GM18502 (cell line): Measurements from ENCODE around the gene WWC1.
A peak's percentile ranks its signal among the peaks of the same experiment; 100 is the strongest.

Experiments used
- ATAC-seq: cut with Tn5 transposase; IDR thresholded peaks from one replicate; pipeline ENCODE4 v1.9.1; 2021; ENCODE audit warnings: mild to moderate bottlenecking; ENCODE audit not compliant: unreplicated experiment, poor library complexity

Gene WWC1

DNA sequence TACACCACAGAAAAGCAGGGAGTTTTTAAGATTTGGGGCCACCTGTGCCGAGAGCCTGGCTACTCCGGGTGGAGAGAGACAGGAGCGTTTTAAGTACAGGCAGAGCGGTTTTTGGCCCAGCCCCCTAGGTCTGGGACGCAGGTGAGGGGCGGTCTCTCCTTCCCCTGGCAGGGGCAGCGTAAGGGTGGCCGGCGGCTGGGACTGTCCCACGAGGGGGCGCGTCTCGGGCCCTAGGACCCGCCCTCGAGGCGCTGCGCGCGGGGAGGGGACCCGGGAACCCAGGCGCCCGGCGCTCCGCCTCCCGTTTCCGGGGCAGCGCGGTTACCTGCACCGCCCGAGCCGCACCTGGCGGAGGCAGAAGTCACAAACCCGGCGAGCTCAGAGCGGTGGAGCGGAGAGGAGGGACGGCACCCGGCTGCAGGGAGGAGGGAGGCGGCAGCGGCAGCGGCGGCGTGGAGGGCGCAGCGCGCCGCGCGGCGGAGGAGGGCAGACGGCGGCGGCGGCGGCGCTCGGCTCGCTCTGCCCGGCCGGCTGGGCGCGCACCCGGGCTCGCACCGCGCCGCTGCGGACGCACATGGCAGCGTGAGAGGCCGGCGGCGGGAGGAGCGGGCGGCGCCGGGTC, at the start of gene WWC1:
Gene WWC1, plus strand, starts transcription at position 304 of the 622 bp plus-strand sequence. CDS start 508 bp downstream, outside the sequence.
- peak; percentile 80 for ATAC-seq

DNA sequence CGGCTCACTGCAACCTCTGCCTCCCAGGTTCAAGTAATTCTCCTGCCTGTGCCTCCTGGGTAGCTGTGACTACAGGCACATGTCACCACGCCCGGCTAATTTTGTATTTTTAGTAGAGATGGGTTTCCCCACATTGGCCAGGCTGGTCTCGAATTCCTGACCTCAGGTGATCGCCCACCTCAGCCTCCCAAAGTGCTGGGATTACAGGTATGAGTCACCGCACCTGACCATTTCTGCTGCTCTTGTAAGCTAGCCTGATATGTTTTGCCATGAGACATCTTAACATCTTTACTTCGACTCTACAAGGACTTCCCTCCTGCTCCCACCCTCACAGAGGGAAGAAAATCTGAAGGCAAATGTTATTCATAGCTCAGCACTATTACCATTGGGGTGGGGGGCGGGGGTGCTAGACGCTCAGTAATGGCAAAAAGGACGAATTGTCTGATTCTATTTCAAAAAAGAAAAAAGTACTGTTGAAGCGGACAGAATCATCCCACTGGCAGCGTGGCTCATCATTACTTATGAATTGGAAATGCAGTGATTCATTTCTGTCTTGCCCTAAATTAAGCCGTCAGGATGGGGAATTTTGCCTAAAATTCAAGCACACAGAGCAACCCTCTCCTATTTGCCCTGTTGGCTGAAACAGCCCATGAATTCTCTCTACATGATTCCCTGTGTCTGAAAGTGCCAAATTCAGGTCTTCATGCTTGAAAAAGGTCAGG, 46.4 kb upstream of the WWC1 start:
- ATAC-seq = no peak

DNA sequence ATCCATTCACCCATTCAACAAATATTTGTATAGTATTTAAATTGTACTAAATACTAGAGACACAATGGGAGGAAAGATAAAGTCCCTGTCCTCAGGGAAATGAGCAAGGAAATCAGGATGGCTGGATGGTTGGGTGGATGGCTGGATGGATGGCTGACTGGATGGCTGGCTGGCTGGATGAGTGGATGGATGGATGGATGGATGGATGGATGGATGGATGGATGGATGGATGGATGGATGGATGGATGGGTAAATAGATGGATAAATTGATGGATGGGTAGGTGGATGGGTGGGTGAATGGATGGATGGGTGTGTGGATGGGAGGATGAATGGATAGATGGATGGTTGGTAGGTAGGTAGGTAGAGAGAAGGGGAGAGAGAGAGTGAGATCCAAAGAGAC, 41.5 kb upstream of the WWC1 start:
- ATAC-seq = no peak

DNA sequence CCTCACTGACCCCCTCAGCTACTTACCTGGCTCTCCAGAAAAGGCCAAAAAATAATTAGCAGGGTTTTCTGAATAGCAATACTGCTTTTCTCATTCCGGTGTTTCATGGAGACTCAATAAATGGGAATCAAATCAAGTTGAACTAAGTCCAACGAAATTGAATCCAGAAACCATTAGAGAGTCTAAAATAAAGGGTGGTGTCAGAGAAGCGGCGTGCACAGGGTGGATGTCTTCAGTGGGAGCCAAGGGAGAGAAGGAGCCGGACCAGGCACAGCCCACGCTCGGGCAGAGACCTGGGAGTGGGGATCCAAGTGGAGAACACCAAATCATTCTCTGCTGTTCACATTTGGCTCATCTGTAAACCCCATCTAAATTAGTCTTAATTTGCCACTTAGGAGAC, 40.2 kb upstream of the WWC1 start:
- no peak for ATAC-seq

DNA sequence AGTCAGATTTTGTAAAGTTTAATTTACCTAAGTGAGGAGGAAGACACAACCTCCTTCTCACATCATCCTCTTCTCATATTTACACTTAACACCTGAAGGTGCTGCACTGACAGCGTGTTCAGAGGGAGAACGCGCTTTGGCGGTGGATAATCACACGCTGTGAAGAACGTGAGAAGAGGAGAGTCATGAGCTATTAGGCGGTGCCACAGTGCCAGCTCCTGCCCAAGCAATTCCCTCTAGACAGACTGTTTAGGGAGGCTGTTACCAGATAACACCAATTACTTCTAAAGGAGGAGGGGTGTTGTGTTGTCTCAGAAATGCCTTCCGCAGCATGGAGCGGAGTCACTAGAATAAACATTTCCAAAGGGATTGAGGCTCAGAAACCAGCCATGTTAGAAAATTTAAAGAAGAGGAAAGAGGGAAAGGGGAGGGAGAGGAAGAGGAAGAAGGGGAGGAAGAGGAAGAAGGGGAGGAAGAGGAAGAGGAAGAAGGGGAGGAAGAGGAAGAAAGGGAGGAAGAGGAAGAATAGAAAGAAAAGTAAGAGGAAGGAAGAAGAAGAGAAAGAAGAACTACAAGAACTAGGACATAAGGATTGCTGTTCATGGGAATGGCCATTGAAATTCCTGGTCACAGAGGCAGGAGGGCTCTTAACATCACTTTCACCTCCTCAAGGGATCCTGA, 37.3 kb upstream of the WWC1 start:
- ATAC-seq = no peak

DNA sequence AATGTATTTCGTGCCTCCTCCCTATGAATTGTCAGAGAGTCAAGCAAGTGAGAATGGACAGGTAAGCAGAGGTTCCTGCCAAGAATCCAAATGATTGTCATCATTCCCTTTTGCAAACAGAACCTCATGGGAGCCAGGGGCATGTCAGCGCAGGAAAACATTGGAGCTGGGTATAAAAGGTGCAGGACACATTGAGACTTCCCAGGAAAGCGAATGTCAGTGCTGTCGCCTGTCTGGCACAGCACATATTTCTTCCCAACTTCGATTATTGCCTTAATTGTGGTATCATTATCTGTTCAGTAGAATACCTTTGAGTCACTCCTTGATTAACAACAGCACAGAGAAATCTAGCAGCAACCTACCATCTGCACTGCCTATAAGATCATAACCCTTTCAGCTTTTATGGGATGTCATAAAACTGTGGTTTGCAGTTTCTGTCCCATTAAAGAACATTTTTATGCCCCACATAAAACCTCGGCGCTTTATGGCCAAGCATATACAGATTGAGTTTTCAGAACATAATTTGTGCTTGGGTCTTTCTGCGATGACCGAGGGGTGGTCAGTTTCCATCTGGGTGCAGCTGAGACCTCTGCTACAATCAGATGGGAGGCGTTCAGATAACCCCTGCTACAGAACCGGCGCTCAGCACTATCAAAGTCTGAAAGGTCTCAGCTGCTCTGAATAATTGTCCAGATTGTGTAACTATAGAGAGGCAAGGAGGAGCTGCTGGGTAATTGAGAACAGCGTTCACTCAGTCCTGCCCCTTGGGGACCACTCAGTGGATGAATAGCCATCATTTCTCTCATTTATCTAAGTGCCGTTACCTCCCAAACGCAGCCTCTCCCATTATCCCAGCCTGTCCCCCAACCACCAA, 30.9 kb upstream of the WWC1 start:
- ATAC-seq = no peak

DNA sequence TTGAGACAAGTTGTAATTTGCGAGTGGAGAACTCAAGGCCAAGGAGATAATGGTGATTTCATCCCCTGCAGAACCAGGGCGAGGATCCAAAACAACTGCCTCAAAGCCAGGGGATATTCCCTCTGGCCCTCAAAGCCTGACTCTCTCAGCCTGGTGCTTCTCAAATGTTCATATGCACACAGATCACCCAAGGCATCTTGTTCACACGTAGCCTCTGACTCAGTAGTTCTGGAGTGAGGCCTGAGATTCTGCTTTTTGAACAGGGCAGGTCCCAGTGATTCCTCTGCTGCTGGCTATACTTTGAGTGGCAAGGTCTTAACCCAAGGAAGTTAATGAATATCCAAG, 30.2 kb upstream of the WWC1 start:
- no peak for ATAC-seq

DNA sequence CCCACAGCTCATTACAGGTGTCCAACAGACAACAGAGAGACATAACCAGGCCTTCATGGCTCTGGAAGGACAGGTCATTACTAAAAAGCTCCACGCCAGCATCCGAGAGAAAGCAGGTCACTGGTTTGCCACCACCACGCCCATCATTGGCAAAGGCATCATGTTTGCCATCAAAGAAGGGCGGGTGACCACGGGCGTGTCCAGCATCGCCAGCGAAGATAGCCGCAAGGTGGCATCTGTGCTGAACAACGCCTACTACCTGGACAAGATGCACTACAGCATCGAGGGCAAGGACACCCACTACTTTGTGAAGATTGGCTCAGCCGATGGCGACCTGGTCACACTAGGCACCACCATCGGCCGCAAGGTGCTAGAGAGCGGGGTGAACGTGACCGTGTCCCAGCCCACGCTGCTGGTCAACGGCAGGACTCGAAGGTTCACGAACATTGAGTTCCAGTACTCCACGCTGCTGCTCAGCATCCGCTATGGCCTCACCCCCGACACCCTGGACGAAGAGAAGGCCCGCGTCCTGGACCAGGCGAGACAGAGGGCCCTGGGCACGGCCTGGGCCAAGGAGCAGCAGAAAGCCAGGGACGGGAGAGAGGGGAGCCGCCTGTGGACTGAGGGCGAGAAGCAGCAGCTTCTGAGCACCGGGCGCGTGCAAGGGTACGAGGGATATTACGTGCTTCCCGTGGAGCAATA, 29.3 kb upstream of the WWC1 start:
- ATAC-seq = no peak

DNA sequence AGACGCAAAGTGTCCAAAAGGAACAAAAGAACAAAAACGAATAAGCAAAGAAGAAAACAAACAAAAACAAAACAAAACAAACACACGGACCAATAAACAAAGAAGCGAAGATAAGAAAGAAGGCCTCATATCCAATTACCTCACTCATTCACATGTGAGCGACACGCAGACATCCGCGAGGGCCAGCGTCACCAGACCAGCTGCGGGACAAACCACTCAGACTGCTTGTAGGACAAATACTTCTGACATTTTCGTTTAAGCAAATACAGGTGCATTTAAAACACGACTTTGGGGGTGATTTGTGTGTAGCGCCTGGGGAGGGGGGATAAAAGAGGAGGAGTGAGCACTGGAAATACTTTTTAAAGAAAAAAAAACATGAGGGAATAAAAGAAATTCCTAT, 28.3 kb upstream of the WWC1 start:
- no peak for ATAC-seq

DNA sequence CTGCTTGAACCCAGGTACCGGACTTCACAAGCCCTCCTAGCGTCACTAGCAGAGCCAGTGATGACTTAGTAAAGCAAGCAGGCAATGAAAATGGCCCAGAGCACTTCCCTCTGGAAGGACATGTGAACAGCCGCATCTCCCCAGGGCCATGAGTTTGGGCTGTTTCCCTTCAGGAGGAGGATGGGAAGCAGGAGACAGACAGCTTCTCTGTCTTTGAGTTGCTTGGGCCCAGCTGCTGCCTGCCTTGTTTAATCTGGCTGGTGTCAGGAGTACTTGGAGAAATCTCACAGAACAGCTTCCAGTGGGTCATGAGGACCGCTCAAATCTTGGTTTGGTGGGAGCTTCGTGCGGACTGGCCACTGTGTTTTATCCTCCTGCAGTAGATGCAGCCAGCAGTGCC, 25.4 kb upstream of the WWC1 start:
- ATAC-seq = no peak

DNA sequence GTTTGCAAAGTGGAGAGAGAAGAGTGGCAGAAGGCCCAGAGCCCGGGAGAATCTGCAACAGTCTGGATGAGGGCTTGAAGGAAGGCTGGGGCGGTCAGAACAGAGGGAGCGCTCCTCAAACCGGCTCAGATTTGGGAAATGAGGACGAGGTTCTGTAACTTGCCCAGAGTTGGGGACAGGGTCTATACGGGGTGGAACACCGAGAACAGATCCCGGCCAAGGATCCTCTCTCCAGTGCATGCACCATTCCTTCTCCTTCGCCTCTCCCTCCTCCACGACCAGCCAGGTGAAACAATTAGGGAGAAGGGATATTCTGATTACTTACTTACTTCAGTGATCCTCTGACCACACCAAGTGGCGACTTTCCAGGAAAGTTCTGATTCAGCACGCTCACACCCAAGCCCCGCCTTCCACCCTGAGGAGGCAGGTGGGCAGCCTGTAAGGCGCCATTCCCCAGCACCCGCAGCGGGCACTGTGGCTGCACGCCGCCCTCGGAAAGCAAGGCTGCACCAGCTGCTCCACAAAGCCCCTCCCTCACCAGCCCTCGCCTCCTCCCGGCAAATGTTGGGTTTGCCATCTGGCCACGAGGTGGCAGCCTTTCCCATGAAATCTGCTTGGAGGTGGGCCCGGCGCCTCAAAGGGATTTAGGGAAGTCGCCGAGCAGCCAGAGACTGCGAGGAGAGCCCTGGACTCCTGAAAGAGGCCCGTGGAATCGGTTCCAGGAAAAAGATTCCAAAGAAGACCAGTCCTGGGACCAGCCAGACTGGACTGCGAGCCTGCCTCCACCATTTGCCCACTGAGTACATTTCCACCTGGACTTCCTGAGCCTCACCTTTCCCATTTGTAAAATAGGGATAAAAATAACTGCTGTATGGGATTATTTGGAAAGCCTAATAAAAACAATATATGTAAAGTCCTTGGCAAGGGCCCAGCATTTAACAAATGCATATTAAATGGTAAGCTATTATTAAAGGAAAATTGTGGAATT, 22.2 kb upstream of the WWC1 start:
- peak; percentile 92 for ATAC-seq

DNA sequence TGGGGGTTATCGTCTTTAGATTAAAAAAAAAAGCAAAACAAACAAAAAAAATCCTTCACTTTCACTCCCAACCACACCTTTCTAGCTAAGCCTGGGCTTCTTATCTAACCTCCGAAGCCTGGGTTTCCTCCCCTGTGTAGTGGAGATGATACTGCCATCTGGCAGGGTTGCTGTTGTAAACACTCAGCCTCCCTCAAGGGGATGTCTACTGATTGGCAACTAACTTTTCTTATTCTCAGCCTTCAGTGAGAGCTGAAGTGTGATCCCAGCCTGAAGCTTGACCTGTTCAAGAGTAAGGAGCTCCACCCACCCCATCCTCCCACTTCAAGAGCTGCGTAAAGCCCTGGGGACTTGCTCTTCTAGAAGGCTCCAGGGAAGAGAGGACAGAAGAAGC, 21.5 kb upstream of the WWC1 start:
- ATAC-seq = no peak

DNA sequence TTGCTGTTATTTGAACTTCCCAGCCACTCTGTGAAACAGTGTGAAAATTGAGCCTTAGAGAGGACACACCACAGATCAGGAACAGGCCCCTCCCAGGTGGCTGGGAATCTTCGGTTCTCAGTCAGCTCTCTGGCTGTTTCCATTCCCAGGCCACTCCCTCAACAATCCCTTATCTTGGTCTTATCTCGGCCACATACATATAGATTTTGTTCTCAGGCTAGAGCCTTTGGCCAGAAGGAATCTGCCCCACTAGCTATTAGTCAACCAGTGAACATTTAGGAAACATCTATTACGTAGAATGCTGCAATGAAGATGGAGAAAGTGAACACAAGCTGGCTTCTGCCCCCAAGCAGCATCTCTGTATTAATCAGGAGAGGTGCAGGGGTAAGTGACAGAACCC, 21.0 kb upstream of the WWC1 start:
- no peak for ATAC-seq

DNA sequence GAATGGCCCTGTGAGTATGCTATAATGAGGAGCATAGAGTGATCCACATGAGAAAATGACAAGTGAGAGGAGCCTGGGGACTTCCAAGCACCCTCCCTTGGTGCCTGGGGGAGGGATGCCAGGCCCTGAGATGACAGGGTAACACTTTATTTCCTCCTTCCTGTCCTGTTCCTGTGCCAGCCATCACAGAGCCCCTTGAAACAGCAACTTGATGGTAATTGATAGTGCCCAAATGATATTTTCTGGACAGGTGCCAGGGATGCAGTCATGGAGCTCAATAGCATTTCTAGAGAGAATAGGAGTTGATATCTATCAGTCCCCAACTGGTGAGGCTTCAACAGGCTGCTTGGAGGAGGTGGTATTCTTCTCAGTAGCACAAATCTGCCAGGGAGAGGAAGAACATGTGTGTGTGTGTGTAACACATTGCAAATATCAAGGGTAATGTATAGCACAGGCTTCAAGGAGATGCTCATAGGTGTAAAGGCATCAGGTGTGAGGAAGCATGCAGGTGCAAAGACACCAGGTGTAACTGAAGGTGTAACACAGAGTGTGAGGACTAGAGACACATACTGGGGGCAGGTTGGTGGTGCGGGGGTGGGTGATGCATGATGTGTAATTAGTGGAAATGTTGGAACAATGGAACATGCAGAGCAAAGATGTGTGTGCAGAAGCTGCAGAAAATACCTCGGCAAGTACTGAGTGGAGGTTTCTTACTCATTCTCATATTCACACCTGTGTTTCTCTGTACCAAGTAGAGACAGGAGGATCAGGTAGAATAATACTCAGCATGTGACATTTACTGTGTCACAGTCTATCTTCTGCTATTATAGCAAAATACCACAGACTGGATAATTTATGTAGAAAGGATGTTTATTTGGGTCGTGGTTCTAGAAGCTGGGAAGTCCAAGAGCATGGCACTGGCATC, 18.1 kb upstream of the WWC1 start:
- ATAC-seq = no peak

DNA sequence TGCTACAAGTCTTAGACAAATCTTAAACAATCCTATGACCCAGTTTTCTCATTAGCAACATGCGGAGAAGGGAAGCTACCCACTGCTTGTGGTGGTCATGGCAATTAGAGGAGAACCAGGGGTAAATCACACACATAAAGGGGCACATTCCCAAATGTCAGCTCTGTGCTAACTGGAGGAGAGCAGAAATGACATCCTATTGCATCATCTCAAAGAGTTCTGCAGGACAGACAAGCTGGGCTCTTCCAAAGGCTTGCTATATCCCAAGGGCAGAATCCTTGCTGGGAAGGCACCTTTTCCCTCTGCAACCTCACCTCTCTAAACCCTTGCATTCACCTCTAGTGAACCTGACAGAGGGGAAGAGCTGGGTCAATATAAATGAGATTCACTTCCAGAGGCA, 17.0 kb upstream of the WWC1 start:
- no peak for ATAC-seq

DNA sequence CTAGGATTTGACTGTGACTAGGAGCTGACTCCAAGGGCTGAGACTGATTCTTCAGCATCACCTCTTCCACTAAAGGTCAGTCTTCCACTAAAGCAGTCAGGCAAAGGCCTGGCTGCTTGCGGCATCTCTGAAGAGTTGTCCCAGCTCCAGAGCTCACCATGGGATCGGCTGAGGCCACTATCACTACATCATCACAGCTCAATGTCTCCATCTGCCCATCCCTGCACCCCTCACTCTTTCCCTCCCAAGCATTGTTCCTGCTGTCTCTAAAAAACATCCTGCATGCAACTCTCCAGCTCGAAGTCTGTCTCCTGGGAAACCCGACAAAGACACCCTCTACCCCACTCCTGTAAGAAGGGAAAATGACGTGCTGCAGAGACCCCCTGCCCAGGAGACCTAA, 15.5 kb upstream of the WWC1 start:
- no peak for ATAC-seq

DNA sequence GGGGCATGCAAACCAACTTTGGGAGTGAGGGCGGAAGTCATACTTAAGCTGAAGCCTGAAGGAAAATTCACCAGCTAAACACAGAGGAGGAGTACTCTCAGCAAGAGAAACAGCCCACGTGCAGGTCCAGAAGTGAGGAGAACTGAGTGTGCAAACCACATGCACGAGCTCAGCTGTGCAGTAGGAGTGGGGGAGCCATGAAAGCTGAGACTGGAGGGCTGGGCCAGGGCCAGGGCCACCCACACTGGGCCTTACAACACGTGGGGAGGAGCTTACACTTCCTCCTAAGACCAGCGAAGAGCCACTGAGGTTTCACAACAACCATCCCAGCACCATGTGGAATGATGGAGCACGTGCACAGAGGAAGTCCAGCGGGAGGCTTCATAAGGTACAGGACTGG, 9.3 kb upstream of the WWC1 start:
- ATAC-seq = no peak

DNA sequence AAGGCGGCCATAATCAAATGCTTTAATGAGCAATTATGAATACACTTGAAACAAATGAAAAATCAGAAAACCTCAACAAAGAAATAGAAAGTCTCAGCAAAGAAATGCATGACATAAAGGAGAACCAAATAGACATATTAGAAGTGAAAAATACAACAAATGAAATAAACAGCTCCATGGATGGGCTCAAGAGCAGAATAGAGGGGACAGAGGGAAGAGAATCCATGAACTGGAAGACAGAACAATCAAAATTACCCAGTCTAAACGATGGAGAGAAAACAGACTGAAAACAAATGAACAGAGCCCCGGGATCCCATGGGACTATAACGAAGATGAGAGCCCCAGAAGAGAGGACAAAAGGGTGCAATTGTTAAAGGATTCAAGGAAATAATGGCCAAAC, 6.6 kb upstream of the WWC1 start:
- ATAC-seq = no peak
